Activated effector memory CD4-positive, alpha-beta T cell treated with Interleukin-2 at 50 U/mL for 16 hours (primary cell): ENCODE data around the gene ZNF143.
A peak's percentile ranks its signal among the peaks of the same experiment; 100 is the strongest.
"Not testable (repeated sequence)": the region's sequence is repeated elsewhere in the genome, so short reads cannot be mapped to it uniquely, and the experiment has no call there.

ENCODE experiments used
- DNase-seq: peaks from one replicate; pipeline ENCODE4 v3.0.0-alpha.2; 2020

ZNF143 gene

GRCh38 chr11:9498457-9499078 is 37.8 kb downstream of the ZNF143 start:
- no peak for DNase-seq

- peak; percentile 52 for DNase-seq
These were observed 45.9 kb downstream of the ZNF143 start for GRCh38 chr11:9506489-9507276.

DNA sequence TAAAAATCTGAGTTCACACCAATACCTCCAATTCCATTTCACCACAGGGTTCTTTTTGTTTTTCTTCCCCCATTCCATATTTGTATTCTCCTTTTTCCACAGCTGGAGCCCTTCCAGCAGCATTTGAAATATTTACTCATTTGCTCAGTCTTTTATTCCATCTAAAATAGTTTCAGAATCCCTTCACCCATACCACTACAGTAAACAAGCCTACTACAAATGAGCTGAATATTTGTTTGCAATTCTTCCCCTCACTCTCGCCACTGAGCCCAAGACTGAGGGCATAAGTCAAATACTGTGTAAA is 46.4 kb downstream of the ZNF143 start:
- DNase-seq = no peak

DNA sequence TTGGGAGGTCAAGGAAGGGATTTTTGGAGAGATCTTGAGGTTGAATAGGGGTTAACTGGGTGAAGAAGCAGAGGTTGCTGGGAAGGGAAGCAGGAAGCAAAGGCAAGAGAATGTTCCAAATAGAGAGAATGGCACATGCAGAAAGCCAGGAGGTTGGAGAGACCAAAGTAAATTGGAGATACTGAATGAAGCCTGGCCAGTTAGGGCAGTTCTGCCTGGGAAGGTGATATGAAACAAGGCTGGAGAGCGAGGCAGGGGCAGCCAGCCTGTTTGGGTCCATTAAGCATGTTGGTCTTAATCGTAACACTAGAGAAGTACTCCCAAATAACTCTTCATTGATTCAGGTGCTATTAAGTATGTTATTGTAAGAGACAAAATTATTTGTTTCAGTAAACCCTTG is 48.2 kb downstream of the ZNF143 start:
- DNase-seq = no peak

DNA sequence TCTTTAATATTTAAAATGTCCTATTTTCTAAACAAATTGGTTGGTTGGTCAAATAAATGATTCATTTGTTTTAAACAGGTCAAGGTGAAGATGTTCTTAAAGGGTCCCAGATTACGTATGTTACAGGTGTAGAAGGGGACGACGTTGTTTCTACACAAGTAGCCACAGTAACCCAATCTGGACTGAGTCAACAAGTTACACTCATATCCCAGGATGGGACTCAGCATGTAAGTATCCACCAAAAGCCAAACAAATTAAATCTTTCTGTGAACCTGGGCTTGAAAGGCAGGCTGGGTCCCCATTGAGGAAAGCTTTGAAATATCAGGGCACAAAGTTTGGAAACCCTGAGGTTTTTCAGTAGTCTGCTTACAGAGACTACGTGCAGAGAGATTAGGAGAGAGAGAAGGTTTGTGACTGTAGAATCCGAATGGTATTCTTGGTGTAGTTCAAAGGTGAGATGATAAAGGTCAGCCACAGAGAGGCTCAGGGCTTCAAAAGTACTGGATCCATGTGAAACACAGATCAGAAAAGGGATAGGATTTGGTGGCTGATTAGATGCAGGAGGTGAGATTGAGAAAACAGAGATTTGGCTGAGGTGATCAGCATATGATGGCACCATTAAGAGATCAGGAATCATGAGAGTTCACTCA is 51.7 kb downstream of the ZNF143 start:
- DNase-seq = no peak

DNA sequence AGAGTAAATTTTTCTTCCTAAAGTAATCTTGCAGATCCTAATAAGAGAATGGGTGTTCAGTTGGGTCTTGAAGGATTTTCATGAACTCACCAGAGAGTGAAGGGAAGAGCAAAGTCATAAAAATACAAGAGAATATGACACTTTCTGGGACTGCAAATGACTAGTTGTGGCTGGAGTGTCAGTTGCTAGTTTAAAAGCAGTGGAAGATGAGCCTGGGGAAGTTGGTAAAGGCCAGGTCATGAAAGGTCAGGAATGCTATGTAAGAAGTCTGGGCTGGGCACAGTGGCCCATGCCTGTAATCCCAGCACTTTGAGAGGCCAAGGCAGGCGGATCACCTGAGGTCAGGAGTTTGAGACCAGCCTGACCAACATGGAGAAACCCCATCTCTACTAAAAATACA is 53.8 kb downstream of the ZNF143 start:
- DNase-seq = not testable (repeated sequence)

- no peak for DNase-seq
These were observed 55.3 kb downstream of the ZNF143 start for GRCh38 chr11:9516113-9516512.

GRCh38 chr11:9518835-9519410 is 58.1 kb downstream of the ZNF143 start:
- DNase-seq = no peak

DNA sequence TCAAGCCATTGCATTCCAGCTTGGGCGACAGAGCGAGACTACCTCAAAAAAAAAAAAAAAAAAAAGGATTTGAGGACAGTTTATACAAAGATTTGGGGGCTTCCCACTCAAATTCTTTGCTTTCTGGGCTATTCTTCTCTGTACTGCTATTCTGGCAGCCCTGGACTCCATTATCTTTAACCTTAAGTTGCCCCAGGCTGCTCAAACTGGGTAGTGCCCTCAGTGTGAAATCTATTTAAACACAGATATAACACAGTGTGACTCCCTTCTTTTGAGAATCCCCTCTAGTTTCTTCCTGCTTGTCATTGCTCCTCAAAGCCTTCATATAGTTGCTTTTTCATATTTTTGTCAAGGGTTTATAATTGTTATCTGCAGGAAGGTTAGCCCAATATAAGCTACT is 63.2 kb downstream of the ZNF143 start:
- DNase-seq = no peak

GRCh38 chr11:9525116-9525515 is 64.3 kb downstream of the ZNF143 start:
- no peak for DNase-seq

DNA sequence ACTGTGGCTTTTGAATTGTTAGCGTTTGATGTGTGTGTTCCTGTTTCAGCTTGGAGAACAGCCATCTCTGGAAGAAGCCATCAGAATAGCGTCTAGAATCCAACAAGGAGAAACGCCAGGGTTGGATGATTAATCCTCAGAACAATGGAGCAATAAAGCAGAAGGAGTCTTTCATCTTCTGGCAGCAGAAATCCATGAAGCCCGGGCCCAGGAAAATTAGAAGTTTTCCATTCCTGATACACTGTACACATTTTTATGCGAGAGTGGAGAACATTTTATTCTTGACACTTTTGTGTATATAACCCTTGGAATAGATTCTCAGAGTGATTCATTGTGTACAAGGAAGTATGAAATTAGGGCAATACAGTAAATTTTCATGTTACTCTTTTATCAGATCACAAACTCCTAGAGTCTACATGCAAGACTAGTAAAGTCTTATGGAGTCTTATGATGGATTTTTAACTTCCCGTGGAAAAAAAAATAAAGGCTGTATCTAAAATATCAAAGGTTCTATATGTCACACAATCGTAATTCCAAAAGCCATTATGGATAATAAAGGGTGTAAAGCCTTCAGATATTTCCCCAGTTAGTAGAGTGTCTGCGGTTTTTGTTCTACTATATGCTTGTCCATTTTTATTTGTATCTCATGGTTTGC is 66.8 kb downstream of the ZNF143 start:
- no peak for DNase-seq

DNA sequence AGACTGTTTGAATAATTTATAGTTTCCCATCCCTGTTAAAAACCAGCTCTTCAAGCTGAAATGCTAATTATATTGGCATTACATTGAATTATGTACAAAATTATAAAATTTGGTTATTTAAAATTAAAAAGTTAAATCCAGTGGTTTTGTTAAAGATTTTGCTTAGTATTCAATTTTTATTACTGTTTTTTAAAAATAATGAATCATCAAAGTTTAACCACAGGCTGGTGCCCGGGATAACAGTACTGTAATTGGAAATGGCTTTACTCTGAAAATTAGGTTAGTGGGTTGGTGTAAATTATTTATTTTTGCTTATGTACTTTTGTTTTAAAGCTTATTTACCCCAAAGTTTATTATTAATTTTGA is 67.3 kb downstream of the ZNF143 start:
- no peak for DNase-seq

DNA sequence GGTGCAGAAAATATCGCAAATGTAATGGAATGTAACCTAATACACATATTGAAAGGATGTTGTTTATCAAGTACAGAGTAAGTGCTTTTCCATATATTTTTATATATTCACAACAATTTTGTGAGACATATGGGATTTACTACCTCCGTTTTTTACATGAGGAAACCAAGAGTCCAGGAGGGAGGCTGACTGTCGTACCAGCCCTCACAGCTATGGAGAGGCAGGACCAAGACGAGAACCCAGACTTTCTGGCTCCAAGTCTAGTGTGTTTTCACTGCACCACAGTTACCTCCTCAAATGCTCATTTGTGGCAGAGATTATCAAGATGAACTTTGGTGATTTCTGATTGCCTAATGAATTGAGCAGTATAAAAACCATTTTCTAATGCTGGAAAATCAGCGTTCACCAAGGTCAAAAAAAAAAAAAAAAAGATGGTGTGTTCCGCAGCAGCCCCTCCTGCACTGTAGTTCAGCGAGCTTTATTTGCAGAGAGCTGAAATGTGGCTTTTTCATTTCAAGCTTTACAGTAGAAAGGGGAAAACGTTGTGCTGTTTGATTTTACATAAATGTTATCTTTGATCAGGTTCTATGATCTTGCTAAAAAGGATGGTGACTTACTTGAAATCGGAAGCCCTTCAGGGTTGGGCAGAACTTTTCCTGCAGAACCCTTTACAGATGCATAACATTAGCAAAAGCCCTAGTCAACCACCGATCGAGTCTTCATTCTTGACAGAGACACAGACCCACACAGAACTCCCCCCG is 67.9 kb downstream of the ZNF143 start:
- no peak for DNase-seq

- no peak for DNase-seq
These were observed 68.5 kb downstream of the ZNF143 start for GRCh38 chr11:9529334-9529650.

- no peak for DNase-seq
These were observed 69.3 kb downstream of the ZNF143 start for GRCh38 chr11:9530020-9530621.

GRCh38 chr11:9530901-9531625 is 70.3 kb downstream of the ZNF143 start:
- no peak for DNase-seq

GRCh38 chr11:9533058-9533457 is 72.2 kb downstream of the ZNF143 start:
- DNase-seq = no peak

DNA sequence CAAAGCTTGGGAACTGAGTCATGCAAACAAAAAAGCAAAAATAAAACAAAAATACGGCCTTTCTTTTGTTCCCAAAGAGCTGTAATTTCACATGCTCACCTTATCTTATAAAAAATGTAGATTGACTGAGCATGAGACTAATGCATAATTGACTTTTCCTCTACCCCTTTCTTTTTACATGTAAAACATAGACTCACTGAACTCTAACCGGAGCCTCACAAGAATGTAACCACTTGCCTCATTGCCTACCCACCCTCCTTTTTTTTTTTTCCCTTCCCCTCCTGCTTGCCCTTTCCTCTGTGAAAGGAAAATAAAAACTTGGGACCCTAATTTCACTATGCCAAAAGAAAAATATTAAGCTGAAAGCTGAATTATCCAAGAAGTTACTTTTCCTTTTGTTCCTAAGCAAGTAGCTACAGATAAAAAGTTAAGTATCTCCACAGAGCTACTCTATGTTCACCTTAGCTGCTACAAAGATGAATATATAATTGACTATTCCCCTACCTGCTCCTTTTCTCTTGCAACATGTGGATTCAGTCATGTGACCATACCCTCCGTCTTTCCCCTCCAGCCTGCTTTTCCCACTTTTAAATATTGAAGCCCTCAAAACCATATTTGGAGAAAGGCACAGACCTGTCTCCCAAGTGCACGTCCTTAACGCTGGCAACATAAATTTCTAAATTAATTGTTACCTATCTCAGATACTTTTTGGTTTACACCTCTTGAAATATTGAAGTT is 73.1 kb downstream of the ZNF143 start:
- DNase-seq = no peak

DNA sequence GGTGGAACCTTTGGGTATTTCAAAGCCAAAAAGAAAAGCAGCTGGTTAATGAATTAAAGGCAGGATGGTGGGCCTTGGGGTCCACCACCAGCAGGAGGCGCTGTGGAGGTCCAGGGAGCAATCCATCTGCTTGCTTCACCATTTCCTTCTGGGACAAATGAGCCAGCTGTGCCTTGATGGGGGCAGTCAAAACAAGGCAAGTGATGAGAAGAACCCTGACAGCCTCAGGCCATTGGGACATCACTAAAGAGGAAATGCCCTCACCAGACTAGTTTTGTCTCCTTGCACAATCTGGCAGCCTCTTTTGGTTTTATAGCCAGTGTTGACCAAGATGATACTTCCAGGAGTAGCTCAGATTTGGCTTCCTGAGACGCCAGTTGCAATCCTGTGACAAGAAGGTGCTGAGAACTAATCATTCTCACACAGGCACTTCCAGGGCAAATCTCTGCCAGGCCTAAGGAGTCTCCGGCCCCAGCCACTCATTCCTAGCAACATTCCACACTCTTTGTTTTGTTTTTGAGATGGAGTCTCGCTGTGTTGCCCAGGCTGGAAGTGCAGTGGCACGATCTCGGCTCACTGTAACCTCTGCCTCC is 74.5 kb downstream of the ZNF143 start:
- DNase-seq = peak; percentile 66

DNA sequence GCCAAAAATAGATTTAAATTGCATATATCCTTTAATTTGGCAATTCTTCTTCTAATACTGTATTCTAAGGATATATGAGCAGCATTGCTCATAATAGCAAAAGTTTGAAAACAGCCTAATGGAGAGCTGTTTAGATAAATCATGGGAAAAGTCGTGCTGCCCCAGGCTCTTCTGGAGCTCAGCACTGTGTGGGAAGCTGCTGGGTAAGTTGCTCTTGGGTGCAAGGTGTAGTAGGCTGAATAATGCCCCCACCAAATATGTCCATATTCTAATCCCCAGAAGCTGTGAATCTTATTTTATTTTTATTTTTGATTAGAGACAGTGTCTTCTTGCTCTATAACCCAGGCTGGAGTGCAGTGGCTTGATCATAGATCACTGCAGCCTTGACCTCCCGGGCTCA is 77.7 kb downstream of the ZNF143 start:
- no peak for DNase-seq

DNA sequence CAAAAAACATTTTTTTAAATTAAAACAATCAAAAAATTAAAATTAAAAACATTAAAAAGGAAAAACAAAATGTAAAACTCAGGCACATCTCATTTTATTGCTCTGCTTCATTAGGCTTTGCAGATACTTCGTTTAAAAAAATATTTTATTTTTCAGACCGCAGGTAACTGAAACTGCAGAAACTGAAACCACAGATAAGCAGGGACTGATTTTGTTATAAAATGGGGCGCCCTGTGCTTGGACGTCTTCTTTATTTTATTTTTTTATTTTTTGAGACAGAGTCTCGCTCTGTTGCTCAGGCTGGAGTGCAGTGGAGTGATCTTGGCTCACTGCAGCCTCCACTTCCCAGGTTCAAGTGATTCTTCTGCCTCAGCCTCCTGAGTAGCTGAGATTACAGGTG is 88.4 kb downstream of the ZNF143 start:
- DNase-seq = not testable (repeated sequence)
